A549 (cell line): ENCODE results near the gene MDC1.

Experiments used
- RFX5 ChIP-seq: fragments of 450-650 bp; IDR thresholded peaks from 2 replicates; pipeline ENCODE4 v1.7.1; 2014; ENCODE audit warnings: antibody characterized with exemption, mild to moderate bottlenecking, moderate library complexity
- TF ChIP-seq, protein P1 (sequence below): IDR thresholded peaks from 2 replicates; pipeline ENCODE4 v1.6.1; 2012

DNA sequence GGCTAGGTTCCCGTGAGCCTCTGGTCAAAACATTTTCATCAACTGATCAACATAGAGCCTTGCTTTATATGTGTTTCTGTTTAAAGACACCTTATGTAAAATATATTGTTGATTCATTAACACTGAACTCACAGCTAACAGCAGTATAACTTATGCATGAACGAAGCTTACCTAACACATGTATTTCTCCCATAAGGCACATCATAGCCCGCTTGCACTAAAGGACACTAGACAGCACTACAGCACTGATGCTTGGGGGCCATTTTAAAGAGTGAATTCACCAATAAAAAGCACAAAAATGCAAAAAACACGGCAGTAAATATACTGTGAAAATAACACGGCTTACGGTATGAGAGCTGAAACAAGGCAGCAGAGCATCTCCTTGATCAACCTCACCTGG is 21.5 kb upstream of the MDC1 start:
- TF ChIP-seq, protein P1, sequence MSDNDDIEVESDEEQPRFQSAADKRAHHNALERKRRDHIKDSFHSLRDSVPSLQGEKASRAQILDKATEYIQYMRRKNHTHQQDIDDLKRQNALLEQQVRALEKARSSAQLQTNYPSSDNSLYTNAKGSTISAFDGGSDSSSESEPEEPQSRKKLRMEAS = no peak
- TF ChIP-seq RFX5 = no peak
